NCI-H82 (cell line): Measurements from ENCODE around the gene CELF2.
A peak's percentile ranks its signal among the peaks of the same experiment; 100 is the strongest.

Experiments
- DNase-seq: peaks from one replicate; lab custom pipeline; 2025; lab: John Stamatoyannopoulos, UW

The CELF2 gene

GRCh38 chr10:11249152-11249807 lies 231.6 kb downstream of the CELF2 start:
- DNase-seq: no peak

- no peak for DNase-seq
These were observed 232.1 kb downstream of the CELF2 start for GRCh38 chr10:11249808-11250195.

GRCh38 chr10:11250304-11250703 lies 232.6 kb downstream of the CELF2 start:
- DNase-seq: no peak

GRCh38 chr10:11252887-11253286 lies 235.2 kb downstream of the CELF2 start:
- DNase-seq: no peak

- DNase-seq: no peak
These were observed 235.8 kb downstream of the CELF2 start for GRCh38 chr10:11253385-11254002.

GRCh38 chr10:11255156-11255555 lies 237.5 kb downstream of the CELF2 start:
- no peak for DNase-seq

GRCh38 chr10:11255796-11256444 lies 238.2 kb downstream of the CELF2 start:
- no peak for DNase-seq

- no peak for DNase-seq
These were observed 239.2 kb downstream of the CELF2 start for GRCh38 chr10:11256896-11257295.

- no peak for DNase-seq
These were observed 239.9 kb downstream of the CELF2 start for GRCh38 chr10:11257440-11258090.

- DNase-seq: no peak
These were observed 242.5 kb downstream of the CELF2 start for GRCh38 chr10:11260170-11260569.

GRCh38 chr10:11261143-11261542 lies 243.5 kb downstream of the CELF2 start:
- no peak for DNase-seq

- DNase-seq: no peak
These were observed 244.2 kb downstream of the CELF2 start for GRCh38 chr10:11261687-11262493.

GRCh38 chr10:11262494-11263345 lies 245.0 kb downstream of the CELF2 start:
- DNase-seq: no peak

- DNase-seq: no peak
These were observed 246.1 kb downstream of the CELF2 start for GRCh38 chr10:11263767-11264166.

GRCh38 chr10:11264296-11265048 lies 246.8 kb downstream of the CELF2 start:
- no peak for DNase-seq

GRCh38 chr10:11265484-11265883 lies 247.8 kb downstream of the CELF2 start:
- no peak for DNase-seq

GRCh38 chr10:11266426-11266825 lies 248.8 kb downstream of the CELF2 start:
- DNase-seq: no peak

- DNase-seq: peak; percentile 54
These were observed 252.6 kb downstream of the CELF2 start for GRCh38 chr10:11270135-11270857.

- no peak for DNase-seq
These were observed 253.1 kb downstream of the CELF2 start for GRCh38 chr10:11270858-11271179.

GRCh38 chr10:11272915-11273389 lies 255.3 kb downstream of the CELF2 start:
- no peak for DNase-seq
